PFSK-1 (cell line): ENCODE results near the gene HMX2.

ENCODE experiments used
- FOXP2 ChIP-seq: optimal IDR thresholded peaks from 2 replicates; pipeline ENCODE3; 2011; ENCODE audit warnings: borderline replicate concordance, control low read depth, inconsistent platforms; ENCODE audit not compliant: insufficient read depth; ENCODE audit errors: extremely low read length, extremely low read depth
- POLR2AphosphoS5 ChIP-seq: IDR thresholded peaks from 2 replicates; pipeline ENCODE4 v1.6.1; 2012; ENCODE audit warnings: low read depth, mild to moderate bottlenecking, control low read depth, low read length, moderate library complexity
- SIN3A ChIP-seq: IDR thresholded peaks from 2 replicates; pipeline ENCODE4 v1.6.1; 2012; ENCODE audit warnings: mild to moderate bottlenecking, low read length, moderate library complexity, borderline replicate concordance; ENCODE audit not compliant: insufficient read depth
- TAF1 ChIP-seq: IDR thresholded peaks from 2 replicates; pipeline ENCODE4 v1.6.1; 2012; ENCODE audit warnings: low read length, control low read depth, borderline replicate concordance; ENCODE audit not compliant: insufficient read depth
- TF ChIP-seq, protein P1 (sequence below), 2 experiments: IDR thresholded peaks; 2 replicates each; pipeline versions ENCODE4 v1.6.1 to v1.8.0; 2011 to 2012; ENCODE audit warnings: low read depth in 2 of 2, low read length in 2 of 2, control low read depth in 1 of 2, inconsistent platforms in 1 of 2, mild to moderate bottlenecking in 1 of 2, moderate library complexity in 1 of 2; ENCODE audit not compliant: insufficient read depth in 1 of 2

DNA sequence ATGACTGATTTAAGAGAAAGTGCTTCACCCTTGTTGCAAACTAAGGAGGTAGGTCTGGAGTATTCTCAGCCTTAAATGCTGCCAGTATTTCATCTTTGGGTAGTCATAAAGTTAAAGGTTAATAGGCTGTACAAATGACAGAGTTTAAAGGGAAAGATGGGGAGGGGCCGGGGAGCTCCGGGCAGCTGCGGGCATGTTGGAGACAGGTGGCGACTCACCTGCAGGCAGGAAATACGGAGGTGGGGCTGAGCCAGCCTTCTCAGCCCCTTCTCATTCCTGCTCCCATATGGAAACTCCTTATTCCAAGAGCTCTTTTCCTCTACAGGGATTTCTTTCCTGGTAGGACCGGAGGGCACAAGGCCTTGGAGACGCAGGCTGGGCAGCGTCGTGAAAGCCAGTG, 44.0 kb upstream of the HMX2 start:
- no peak for TF ChIP-seq POLR2AphosphoS5
- TF ChIP-seq, protein P1, sequence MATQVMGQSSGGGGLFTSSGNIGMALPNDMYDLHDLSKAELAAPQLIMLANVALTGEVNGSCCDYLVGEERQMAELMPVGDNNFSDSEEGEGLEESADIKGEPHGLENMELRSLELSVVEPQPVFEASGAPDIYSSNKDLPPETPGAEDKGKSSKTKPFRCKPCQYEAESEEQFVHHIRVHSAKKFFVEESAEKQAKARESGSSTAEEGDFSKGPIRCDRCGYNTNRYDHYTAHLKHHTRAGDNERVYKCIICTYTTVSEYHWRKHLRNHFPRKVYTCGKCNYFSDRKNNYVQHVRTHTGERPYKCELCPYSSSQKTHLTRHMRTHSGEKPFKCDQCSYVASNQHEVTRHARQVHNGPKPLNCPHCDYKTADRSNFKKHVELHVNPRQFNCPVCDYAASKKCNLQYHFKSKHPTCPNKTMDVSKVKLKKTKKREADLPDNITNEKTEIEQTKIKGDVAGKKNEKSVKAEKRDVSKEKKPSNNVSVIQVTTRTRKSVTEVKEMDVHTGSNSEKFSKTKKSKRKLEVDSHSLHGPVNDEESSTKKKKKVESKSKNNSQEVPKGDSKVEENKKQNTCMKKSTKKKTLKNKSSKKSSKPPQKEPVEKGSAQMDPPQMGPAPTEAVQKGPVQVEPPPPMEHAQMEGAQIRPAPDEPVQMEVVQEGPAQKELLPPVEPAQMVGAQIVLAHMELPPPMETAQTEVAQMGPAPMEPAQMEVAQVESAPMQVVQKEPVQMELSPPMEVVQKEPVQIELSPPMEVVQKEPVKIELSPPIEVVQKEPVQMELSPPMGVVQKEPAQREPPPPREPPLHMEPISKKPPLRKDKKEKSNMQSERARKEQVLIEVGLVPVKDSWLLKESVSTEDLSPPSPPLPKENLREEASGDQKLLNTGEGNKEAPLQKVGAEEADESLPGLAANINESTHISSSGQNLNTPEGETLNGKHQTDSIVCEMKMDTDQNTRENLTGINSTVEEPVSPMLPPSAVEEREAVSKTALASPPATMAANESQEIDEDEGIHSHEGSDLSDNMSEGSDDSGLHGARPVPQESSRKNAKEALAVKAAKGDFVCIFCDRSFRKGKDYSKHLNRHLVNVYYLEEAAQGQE (IDR thresholded peaks at IDR 0.05; ENCODE audit: insufficient read depth in 1 of 2, low read depth in 2 of 2, low read length in 2 of 2): no peak
- no peak for TF ChIP-seq SIN3A
- no peak for TF ChIP-seq TAF1
- TF ChIP-seq FOXP2: no peak
